Frontal cortex (tissue), 4 donors: ENCODE measurements around the gene CHCHD6. TPM values are rescaled to one million over a fixed set of nuclear protein-coding genes. Genes with fewer than 3 reads are reported as not detected.

Experiments
- DNase-seq, 2 donors: peaks; one replicate each; pipeline ENCODE4 v3.0.0; 2012; ENCODE audit warnings: low spot score in 2 of 2
- FAIRE-seq: peaks from 2 replicates; lab custom pipeline; 2012; peaks lifted over from hg19 to GRCh38; lab: Jason Lieb, UNC
- total RNA-seq: library from RNA; depleted of rRNA; stranded (reverse); fragments of >200 nt; gene quantifications from one replicate; pipeline ENCODE4 v1.2.3, GENCODE V29; 2014
- donor health status: control.
- donor health status: control.
- donor health status: control.

The CHCHD6 gene, protein sequence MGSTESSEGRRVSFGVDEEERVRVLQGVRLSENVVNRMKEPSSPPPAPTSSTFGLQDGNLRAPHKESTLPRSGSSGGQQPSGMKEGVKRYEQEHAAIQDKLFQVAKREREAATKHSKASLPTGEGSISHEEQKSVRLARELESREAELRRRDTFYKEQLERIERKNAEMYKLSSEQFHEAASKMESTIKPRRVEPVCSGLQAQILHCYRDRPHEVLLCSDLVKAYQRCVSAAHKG
- 33.8 TPM for total RNA-seq

DNA sequence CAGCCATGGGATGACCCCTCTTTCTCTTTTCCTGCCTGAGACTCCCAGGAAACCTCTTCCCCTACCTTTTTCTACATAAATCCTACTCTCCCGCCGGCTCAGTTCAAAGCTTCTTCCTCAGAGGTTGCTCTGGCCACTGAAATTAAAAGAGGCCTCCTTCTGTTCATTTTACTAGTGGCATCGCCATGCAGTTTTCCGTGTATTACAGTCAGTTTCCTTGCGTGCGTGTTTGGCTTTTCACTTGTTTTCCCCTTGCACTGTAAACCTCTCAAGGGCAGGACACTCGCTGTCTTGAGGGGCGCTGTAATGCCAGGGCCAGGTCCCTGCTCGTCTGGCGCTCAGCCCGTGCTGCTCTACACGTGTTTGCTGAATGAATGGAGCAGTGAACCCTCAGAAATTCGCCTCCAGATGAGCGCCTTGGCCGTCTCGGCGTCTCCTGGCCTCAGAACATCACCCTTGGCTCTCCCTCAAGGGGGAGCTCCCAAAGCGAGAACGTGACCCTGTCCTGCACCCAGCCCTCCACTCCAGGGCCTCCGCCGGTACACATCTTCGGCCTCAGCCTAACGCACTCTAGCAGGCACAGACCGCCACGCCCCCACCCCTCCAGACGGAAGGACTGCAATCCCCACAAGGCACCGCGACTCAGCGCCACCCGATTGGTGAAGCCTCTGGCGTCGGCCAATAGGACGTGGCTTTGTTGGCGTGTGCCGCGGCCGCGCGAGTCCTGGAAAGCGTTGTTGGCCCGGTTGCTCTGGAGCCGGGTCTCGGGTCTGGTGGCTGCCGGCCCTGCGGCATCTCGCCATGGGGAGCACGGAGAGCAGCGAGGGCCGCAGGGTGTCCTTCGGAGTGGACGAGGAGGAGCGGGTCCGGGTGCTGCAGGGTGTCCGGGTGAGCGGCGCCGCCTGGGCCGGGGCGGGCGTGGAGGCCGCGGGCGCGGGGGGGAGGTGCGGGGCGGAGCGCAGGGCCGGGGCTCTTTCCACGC is at the start of gene CHCHD6:
Gene CHCHD6, plus strand, starts transcription at position 729 of the 982 bp plus-strand sequence. Its CDS starts 73 bp downstream, at position 802.
- FAIRE-seq (no peak), DNase-seq (peak; percentile 92 to 95)

DNA sequence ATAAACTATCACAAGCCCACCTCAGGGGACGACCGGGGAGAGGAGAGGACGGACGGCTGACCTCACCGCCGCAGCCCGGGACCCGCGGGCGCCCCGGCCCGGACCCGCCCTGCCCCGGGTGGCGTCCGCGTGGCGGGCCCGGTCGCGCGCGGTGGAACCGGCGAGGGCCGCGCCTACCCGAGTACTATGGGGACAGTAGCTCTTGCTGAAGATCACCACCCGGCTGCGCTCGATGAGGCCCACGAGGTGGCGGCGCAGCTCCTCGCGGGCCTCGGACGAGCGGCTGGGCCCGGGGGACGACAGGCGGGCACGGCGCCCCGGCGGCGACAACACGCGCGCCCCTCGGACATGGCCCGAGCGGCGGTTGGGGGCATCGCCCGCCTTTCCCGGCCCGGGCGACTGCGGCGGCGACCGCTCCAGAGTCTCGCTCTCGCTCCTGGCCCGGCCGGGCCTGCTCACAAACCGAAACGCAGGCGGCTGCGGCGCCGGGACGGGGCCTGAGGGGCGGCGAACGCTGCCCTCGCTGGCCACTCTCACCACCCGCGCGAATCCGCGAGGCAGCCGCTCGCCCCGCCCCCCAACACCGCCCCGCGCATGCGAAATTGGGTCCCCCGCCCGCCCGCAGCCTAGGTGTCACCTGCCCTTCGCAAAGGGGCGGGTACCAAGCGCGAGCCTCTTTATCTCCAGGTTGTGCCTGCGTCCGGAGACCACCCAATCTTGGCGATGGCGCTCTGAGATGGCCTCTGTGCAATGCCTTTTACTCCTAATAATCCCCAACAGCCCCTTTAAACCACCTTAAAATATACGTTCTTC is 49.3 kb upstream of the CHCHD6 start, which contains the start of gene TXNRD3:
Gene TXNRD3, minus strand, starts transcription at position 554 of the 813 bp plus-strand sequence.
- FAIRE-seq (no peak), DNase-seq (peak; percentile 78 to 82)

DNA sequence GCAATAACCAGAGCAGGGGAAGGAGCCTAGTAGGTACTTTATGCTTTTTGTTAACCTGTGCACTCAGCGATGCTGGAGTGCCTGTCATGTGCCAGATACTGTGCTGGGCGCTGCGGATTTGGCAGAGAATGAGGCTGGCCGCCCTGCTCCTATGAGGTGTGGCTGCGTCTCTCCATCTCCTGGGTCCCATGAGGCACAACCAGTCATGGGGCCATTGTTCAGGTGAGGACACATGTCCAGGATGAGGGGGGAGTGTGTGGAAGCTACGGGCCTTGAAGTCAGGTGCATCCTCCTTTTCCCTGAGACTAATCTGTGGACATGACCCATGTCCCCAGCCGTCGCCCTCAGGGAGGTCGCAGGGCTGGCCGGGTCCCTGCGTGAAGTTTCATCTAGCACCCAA is 48.2 kb upstream of the CHCHD6 start:
- no peak for DNase-seq
- no peak for FAIRE-seq

DNA sequence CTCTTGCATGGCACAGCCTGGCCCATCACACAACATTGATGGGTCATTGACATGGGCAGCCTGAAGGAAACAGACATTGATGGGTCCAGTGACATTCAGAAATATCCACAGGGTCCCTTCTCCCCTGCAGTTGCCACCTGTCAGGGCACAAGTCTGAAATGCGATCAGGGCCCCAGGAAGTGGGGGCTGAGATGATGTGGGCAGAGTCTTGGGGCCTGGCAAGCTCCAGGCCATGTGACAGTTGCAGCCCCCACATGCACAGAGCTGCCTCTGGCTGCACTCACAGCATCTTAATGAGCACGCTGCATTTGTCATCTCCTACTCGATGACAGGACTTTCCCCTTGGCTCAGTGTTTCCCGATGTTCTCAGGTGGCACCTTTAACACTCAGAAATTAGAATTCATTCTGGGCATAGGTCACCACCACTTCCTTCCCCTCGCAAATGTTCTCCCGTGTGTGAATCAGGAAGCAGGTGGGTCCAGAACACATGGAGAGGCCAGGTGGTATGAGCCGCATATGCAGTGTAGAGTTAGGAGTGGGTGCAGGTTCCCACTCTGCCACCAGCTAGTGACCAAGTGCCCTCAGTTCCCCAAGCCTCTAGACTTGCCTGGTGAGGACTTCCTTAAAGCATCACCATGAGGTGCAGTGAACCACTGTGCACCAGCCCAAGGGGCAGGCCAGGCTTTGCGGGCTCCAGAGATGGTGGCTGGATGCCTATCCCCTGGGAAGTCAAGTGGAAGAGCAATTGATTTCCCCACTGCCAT is 47.5 kb upstream of the CHCHD6 start:
- FAIRE-seq, result no peak
- DNase-seq, result no peak

DNA sequence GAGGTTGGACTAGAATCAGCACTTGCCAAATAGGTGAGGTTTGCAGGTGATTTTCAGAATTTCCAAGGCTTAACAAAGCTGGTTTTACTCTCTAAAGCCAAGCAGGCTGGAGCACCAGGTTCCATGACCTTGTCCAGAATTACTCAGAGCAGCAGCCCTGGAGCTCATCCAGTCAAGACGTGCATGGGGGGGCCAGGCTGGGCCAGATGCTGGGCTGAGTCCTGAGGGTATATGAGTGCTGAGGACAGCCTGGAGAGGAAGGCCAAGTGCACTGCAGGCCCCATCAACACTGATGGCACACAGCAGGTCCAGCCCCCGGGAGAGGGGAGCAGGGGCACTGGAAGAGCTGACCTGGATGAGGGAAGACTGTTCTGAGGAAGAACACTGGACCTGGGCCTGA is 46.1 kb upstream of the CHCHD6 start:
- no peak for FAIRE-seq

DNA sequence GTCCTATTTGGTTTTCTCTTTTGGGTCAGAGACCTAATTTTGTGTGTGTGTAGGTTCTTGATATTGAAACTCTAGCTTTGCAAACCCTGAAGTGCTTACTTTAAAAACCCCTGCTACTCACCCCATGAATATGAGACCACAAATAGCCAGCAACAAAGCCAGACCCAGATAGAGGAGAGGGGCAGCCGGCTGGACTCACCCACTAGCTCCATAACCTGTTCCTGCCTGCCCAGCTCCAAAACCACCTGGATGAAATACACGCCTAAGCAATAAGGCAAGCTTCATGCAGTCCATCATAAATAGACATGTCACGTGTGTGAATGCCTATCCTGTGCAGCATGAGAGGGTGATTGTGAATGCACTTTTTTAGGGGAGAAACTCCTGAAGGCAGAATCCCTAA is 45.5 kb upstream of the CHCHD6 start:
- FAIRE-seq (no peak), DNase-seq (no peak)

More for the DNA sequence above, 46.1 kb upstream of the CHCHD6 start:
- DNase-seq, result no peak

DNA sequence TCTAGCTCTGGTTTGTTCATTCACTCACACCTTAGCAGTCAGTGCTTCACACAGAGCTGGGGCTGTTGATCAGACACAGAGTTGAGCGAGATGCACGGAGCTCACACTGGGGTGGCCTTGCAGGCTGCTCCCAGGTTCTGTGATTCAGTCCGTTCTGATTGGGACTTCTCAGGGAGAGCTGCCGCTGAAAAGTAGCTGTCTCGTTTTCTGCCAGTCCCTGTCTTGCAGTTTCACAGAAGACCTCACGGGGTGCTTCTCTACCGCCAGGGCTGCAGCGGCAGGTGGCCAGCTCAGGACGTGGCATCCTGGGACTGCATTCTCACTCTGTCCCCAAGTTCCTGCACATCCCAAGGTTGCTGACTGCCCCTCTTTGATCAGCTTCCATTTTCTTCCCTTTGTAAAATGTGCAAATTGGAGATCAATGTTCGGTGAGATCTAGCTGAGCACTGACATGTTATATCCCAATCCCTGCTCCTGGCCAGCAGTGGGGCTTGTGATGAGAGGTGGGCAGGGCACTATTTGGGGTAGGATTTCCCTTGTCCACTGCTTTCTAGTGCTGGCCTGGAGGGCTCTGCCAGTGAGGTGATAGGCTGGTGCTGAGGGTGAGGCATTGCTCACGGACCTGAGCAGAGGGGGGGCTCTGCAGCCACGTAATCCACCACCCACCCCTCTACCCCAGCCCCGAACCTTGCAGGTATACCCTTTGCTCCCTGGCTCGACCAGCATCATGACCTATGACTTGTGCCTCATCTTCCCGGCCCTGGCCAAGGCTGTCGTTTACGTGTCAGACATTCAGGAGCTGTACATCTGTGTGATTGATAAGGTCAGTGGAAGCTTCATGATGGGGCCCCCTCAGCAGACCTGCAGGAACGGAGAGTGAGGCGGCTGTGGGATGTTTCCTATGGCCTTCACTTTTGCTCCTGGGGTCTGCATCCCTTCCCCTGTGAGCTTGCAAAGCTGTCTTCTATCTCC is 43.8 kb upstream of the CHCHD6 start:
- DNase-seq (no peak), FAIRE-seq (no peak)

DNA sequence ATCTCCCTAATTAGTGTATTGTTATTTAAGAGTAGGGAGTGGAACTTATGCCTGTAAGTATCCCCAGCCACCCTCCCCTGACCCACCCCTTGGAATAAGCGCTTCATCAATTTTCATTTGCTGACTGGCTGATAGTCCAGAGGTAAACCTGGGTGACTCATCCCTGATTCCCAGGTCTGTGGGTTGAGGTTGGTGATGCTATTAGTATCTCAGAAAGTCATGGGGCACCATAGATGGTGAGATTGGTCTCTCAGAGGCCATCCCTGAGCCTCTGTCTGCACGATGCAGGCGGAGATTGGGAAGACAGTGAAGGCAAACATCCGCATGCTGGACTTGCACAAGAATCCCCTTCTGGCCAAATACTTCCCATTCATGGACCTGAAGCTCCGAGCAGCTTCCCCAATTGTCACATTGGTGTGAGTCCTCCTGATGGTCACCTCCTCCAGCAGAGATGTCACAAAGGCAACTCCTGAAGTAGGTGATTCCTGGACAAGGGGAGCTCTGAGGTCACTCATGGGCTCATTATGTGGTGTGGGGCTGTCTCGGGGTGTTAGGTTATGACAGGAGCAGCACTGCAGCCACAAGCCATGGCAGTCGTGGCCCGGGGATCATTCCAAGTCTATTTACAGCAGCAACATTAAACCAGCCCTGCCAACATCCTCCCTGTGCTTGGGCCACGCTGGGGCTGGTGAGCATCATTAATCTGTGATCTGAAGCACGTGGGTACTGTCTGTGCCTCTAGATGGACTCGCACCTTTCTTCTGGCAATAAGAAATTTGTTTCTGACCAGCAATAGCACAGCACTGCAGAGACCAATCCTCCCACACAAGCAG is 42.3 kb upstream of the CHCHD6 start:
- DNase-seq, result no peak

DNA sequence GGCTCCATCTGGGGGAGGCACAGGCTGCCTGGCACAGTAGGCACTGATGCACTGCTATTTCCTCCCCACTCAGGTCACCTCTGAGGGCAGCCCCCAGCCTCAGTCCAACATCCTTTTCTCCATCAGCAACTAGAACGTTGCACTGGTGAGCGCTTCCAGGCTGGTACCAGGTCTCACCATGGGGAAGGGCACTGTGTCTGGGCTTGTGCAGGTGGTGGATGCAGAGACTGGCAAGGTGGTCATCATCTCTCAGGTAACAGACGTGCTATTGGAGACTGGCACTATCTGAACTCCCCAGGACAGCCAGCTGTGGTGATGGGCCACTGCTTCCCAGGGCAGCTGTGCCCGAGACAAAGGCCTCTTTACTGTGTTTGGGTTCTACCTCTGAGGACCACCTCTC is 40.8 kb upstream of the CHCHD6 start:
- DNase-seq (no peak), FAIRE-seq (no peak)

More for the DNA sequence above, 42.3 kb upstream of the CHCHD6 start:
- FAIRE-seq, result no peak

DNA sequence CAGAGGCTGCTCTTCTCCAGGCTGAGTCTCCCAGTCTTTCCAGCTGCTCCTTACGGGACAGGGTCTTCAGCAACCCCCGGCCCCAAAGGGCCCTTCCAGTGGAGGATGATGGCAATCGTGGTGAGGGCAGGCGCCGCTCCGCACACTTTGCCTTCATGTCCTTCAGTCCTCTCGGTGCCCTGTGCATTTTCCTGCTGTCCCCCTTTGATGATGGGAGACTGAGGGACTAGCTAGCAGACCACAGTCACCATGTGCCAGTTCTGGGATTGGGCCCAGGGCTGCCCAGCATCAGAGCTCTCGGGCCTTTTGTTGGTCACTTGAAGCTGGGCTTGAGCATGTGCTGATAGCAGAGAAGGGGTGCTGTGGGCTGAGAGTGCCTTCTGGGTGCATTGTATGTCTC is 40.3 kb upstream of the CHCHD6 start:
- FAIRE-seq (no peak), DNase-seq (no peak)

DNA sequence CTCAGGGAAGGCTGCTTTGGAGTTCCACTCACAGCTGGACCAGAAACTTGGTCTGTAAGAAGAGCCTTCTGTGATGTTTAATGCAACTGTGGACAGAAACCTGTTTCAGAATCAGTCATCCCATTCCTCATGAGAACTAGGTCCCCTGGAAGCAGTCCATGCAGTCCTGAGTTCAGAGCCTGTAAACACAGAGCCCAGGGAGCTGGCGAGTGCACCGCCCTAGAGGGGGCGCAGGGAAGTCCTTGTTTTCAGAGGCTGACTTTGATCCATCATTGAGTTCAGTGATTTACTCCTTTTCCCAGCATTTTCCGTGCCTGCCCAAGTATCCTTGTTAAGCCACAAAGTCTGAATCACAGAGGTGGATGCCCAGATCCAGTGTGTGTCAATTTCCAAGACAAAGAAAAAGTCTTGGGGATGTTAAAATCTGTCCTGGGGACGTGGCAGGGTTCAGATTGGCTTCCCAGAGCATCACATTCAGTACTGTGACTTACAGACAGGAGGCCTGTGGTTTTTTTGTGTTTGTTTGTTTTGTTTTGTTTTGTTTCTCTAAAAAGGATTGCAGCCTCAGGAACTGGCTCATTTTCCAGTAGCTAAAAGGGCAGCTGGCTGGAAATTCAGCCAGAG is 39.3 kb upstream of the CHCHD6 start:
- no peak for FAIRE-seq
- DNase-seq, result no peak

DNA sequence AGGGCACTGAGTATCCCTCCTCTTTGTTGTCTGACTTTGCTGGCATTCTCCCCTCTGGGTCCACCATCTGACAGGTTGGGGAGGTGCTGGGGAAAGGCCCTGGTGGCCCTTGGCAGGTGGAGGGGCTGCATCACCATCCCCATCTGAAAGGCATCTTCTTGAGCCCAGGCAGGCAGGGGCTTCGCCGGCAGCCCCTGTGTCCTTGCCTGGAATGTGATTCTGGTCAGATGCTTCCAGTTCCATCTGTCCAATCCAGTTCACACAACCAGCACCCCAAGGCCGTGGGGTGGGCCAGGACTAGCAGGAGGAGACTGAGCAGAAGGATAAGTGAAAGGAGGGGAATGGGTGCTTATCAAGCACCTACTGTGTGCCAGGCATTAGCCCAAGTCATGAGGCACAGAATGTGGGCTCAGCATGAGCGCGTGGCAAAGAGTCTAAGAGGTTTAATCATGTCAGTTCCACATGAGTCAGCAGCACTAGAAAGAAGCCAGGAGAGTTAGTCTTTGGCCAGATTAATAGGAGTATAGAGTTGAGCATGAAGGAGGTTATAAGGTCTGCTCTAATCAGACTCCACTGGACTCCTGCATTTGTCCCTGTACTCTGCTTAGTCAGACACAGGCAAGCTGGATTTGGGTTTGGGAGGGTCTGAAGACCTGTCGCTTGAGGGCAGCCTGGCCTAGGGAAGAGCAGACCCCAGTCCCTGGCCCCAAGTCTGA is 38.7 kb upstream of the CHCHD6 start:
- DNase-seq, result no peak
- FAIRE-seq, result no peak

DNA sequence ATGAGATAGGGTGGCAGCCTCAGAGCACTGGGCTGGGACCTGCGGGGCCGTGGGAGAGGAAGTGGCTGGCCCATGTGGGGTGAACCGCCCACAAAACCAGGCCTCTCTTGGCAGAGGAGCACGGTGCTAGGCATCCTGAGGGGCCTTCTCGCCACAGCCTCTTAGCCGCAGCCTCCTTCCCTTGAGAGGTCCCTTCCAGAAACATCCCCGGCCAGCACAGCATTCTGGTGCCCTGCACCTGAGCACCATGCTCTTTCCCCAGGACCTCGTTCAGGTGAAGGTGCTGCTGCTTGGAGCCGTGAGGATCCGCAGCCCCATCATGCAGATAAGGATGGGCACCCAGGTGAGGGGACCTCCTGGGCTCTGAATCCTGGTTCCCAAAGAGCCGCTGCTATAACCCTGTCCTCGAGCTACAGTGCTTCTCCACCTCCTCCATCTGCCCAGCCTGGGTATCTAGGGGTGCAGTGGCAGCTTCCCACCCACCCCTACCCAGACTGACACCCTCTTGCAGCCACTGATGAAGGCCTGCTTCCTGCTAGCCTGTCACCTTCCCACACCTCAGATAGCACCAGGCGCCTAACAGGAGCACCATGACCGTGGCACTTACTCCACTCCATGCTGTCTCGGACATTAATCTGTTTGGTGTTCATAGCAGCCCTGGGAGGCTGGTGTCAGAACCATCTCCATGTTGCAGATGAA is 37.9 kb upstream of the CHCHD6 start:
- DNase-seq, result no peak
- FAIRE-seq, result no peak

DNA sequence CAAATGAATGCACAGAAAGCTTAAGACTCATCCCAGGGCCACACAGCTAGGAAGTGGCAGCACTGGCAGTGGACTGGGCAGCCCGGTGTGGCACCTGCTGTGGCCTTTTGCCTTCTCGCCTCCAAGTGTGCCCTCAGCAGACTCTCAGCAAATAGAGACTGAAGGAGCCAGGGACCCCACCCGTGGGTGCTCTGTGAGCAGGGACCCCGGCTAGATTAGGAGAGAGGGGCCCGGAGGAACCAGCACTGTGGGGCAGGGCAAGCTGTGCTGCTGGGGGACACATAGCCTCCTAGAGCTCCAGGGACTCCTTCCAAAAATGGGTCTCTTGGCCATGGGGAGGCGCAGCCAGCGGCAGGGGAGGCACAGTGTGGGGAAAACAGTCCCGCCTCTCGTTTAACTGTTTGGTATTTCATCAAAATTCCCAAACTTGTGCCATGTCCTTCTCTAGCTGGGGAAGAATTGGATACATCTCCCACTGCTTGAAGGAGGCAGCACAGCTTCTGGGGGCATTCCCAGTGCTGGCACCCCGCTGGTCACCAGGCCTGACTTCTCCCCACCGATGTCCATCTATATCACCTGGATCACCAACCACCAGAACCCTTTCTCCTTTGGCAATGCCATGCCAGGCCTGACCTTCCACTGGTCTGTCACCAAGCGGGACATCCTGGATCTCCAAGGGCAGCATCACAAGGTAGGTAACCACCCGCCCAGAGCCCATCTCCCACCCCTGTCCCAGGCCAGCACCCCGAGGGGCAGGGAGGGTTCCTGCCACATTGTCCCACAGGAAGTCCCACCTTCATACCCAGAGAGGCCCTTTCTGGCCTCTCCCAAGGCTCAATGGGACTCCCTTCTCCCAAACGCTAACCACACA is 37.1 kb upstream of the CHCHD6 start:
- DNase-seq (no peak), FAIRE-seq (no peak)
